NCI-H187 treated with DMSO at 0.1 percent for 48 hours (cell line): ENCODE data around the gene LYST.
"Not testable (repeated sequence)": the region's sequence is repeated elsewhere in the genome, so short reads cannot be mapped to it uniquely, and the experiment has no call there.

Experiments used
- DNase-seq: peaks from one replicate; lab custom pipeline; 2025; lab: John Stamatoyannopoulos, UW

LYST gene

GRCh38 chr1:235866205-235866912 is at the start of gene LYST:
Gene LYST, minus strand, starts transcription at chr1:235866906. Its CDS starts 36,489 bp downstream, at chr1:235830417.
- DNase-seq: no peak

GRCh38 chr1:235915489-235915888 is 48.8 kb upstream of the LYST start:
- DNase-seq: not testable (repeated sequence)

GRCh38 chr1:235913311-235913710 is 46.6 kb upstream of the LYST start:
- DNase-seq: no peak

GRCh38 chr1:235911876-235912275 is 45.2 kb upstream of the LYST start:
- DNase-seq: no peak

- no peak for DNase-seq
These were observed 44.6 kb upstream of the LYST start for GRCh38 chr1:235911300-235911662.

- no peak for DNase-seq
These were observed 43.9 kb upstream of the LYST start for GRCh38 chr1:235910357-235911299.

GRCh38 chr1:235908742-235909520 is 42.2 kb upstream of the LYST start:
- DNase-seq: no peak

GRCh38 chr1:235907897-235908240 is 41.2 kb upstream of the LYST start:
- no peak for DNase-seq

- no peak for DNase-seq
These were observed 40.6 kb upstream of the LYST start for GRCh38 chr1:235907187-235907896.

- no peak for DNase-seq
These were observed 39.7 kb upstream of the LYST start for GRCh38 chr1:235906436-235906835.

- DNase-seq: not testable (repeated sequence)
These were observed 37.1 kb upstream of the LYST start for GRCh38 chr1:235903809-235904208.

GRCh38 chr1:235902677-235903542 is 36.2 kb upstream of the LYST start:
- no peak for DNase-seq

- no peak for DNase-seq
These were observed 34.8 kb upstream of the LYST start for GRCh38 chr1:235901461-235901860.

GRCh38 chr1:235898126-235898525 is 31.4 kb upstream of the LYST start:
- DNase-seq: no peak

- no peak for DNase-seq
These were observed 27.1 kb upstream of the LYST start for GRCh38 chr1:235893840-235894239.

GRCh38 chr1:235892734-235893413 is 26.2 kb upstream of the LYST start:
- no peak for DNase-seq

GRCh38 chr1:235892202-235892601 is 25.5 kb upstream of the LYST start:
- no peak for DNase-seq

GRCh38 chr1:235888119-235888643 is 21.5 kb upstream of the LYST start:
- DNase-seq: no peak

GRCh38 chr1:235887676-235888075 is 21.0 kb upstream of the LYST start:
- no peak for DNase-seq

- no peak for DNase-seq
These were observed 19.1 kb upstream of the LYST start for GRCh38 chr1:235885655-235886262.
